ENCODE data around the gene PLD3. TPM values are rescaled to one million over a fixed set of nuclear protein-coding genes. Genes with fewer than 3 reads are reported as not detected.
A peak's percentile ranks its signal among the peaks of the same experiment; 100 is the strongest.

PLD3 gene
- total RNA-seq, 2 experiments from 2014 or later, result 109 to 114 TPM

- Histone ChIP-seq H4K20me1 (ENCODE audit: insufficient read depth, low read length) (no peaks in the 10 kb centered on the region), H3K4me3 (ENCODE audit: low read depth, low read length, poor library complexity, severe bottlenecking) (no peak overlapping the region), H3K9me3 (ENCODE audit: low read length) (no peaks in the 10 kb centered on the region), H2AFZ (ENCODE audit: low read length) (0 out of 2 replicates have a peak overlapping the region, but pooled peaks have one; percentile 16), H3K9me2 (ENCODE audit: insufficient read depth, low read length) (no peaks in the 10 kb centered on the region), H3K4me1 (ENCODE audit: insufficient read depth, low read length, poor library complexity, severe bottlenecking) (peaks cover 45% of the 10 kb centered on the region), H3K79me2 (ENCODE audit: insufficient read depth, low read depth, low read length) (no peaks in the 10 kb centered on the region; the same call in 1 of the 2 replicates), H3K36me3 (ENCODE audit: insufficient read depth, low read length) (no peaks in the 10 kb centered on the region), H3K27ac (ENCODE audit: low read depth, low read length, poor library complexity, severe bottlenecking) (peak overlapping the region; percentile 45), H3K4me2 (ENCODE audit: low read length) (peak overlapping the region; percentile 71)
- no peak for TF ChIP-seq EZH2phosphoT487 (IDR thresholded peaks at IDR 0.05; ENCODE audit: borderline replicate concordance, low read depth, low read length)
- no peak for TF ChIP-seq CTCF (conservative IDR thresholded peaks at IDR 0.05; ENCODE audit: low read length)
- intact Hi-C loops (cut with micrococcal nuclease; ENCODE audit: unreplicated experiment), result no loop called here
- DNase-seq (ENCODE audit: low spot score), result no peak
- CTCF ChIA-PET (ENCODE audit: unreplicated experiment), result no interaction called here
- no TSS peak for BruUV-seq (replicated peaks)
- POLR2A ChIA-PET, result interaction anchor here (0.5 kb wide), 1 partner anchor 46 kb away, joined by 3 read pairs; no protein-coding TSS in a partner anchor
These were observed 9.1 kb downstream of the PLD3 start for GRCh38 chr19:40357640-40358039.

- ChIA-PET POLR2A (interaction anchor here (0.5 to 1.5 kb wide), 6 partner anchors 11 to 216 kb away, joined by 3 to 8 read pairs (median 4); partner anchors contain the start of genes C19orf47, PLD3 and SERTAD3), CTCF (ENCODE audit: unreplicated experiment) (interaction anchor here (0.7 kb wide), 1 partner anchor 10 kb away, joined by 3 read pairs; the partner anchor contains the start of gene PLD3)
- no peak for TF ChIP-seq EZH2phosphoT487 (IDR thresholded peaks at IDR 0.05; ENCODE audit: borderline replicate concordance, low read depth, low read length)
- TF ChIP-seq CTCF (conservative IDR thresholded peaks at IDR 0.05; ENCODE audit: low read length), result no peak
- Histone ChIP-seq H3K36me3 (ENCODE audit: insufficient read depth, low read length) (no peaks in the 10 kb centered on the region), H2AFZ (ENCODE audit: low read length) (no peak overlapping the region), H3K79me2 (ENCODE audit: insufficient read depth, low read depth, low read length) (no peaks in the 10 kb centered on the region; the same call in 1 of the 2 replicates), H4K20me1 (ENCODE audit: insufficient read depth, low read length) (no peaks in the 10 kb centered on the region), H3K27ac (ENCODE audit: low read depth, low read length, poor library complexity, severe bottlenecking) (peak overlapping the region; percentile 44), H3K4me2 (ENCODE audit: low read length) (peak overlapping the region; percentile 71), H3K9me3 (ENCODE audit: low read length) (no peaks in the 10 kb centered on the region), H3K4me1 (ENCODE audit: insufficient read depth, low read length, poor library complexity, severe bottlenecking) (peaks cover 45% of the 10 kb centered on the region), H3K9me2 (ENCODE audit: insufficient read depth, low read length) (no peaks in the 10 kb centered on the region), H3K4me3 (ENCODE audit: low read depth, low read length, poor library complexity, severe bottlenecking) (peak overlapping the region; percentile 31)
- no TSS peak for BruUV-seq (replicated peaks)
- intact Hi-C loops (cut with micrococcal nuclease; ENCODE audit: unreplicated experiment), result no loop called here
- peak; percentile 81 for DNase-seq (ENCODE audit: low spot score)
These were observed 10.3 kb downstream of the PLD3 start for GRCh38 chr19:40358773-40359172.

GRCh38 chr19:40360020-40360707 lies 11.7 kb downstream of the PLD3 start:
- H4K20me1 ChIP-seq (ENCODE audit: insufficient read depth, low read length), result no peaks in the 10 kb centered on the region
- TF ChIP-seq EZH2phosphoT487 (IDR thresholded peaks at IDR 0.05; ENCODE audit: borderline replicate concordance, low read depth, low read length), result no peak
- TF ChIP-seq CTCF (conservative IDR thresholded peaks at IDR 0.05; ENCODE audit: low read length), result no peak
- H2AFZ ChIP-seq (ENCODE audit: low read length), result no peak overlapping the region
- no peaks in the 10 kb centered on the region; the same call in 1 of the 2 replicates for H3K79me2 ChIP-seq (ENCODE audit: insufficient read depth, low read depth, low read length)
- ChIA-PET POLR2A (interaction anchor here (0.6 to 1.5 kb wide), 2 partner anchors 25 to 84 kb away, joined by 3 to 4 read pairs; partner anchors contain the start of gene SERTAD3), CTCF (ENCODE audit: unreplicated experiment) (no interaction called here)
- no peak overlapping the region for H3K27ac ChIP-seq (ENCODE audit: low read depth, low read length, poor library complexity, severe bottlenecking)
- H3K9me3 ChIP-seq (ENCODE audit: low read length), result no peaks in the 10 kb centered on the region
- intact Hi-C loops (cut with micrococcal nuclease; ENCODE audit: unreplicated experiment), result no loop called here
- H3K4me1 ChIP-seq (ENCODE audit: insufficient read depth, low read length, poor library complexity, severe bottlenecking), result peaks cover 48% of the 10 kb centered on the region
- BruUV-seq (replicated peaks), result no TSS peak
- no peak overlapping the region for H3K4me2 ChIP-seq (ENCODE audit: low read length)
- H3K36me3 ChIP-seq (ENCODE audit: insufficient read depth, low read length), result no peaks in the 10 kb centered on the region
- H3K4me3 ChIP-seq (ENCODE audit: low read depth, low read length, poor library complexity, severe bottlenecking), result no peak overlapping the region
- DNase-seq (ENCODE audit: low spot score), result no peak
- H3K9me2 ChIP-seq (ENCODE audit: insufficient read depth, low read length), result no peaks in the 10 kb centered on the region
